ENCODE results near the gene DSP.

- TF ChIP-seq REST (IDR thresholded peaks at IDR 0.05; ENCODE audit: low read depth, low read length) (no peak), CBX5 (IDR thresholded peaks at IDR 0.05; ENCODE audit: low read depth) (no peak), KDM1A (IDR thresholded peaks at IDR 0.05; ENCODE audit: borderline replicate concordance) (no peak), ZBTB33 (IDR thresholded peaks at IDR 0.05) (no peak), ZZZ3 (IDR thresholded peaks at IDR 0.05; ENCODE audit: control insufficient read depth, insufficient read length, low read depth) (no peak)
- TF ChIP-seq, protein P1, sequence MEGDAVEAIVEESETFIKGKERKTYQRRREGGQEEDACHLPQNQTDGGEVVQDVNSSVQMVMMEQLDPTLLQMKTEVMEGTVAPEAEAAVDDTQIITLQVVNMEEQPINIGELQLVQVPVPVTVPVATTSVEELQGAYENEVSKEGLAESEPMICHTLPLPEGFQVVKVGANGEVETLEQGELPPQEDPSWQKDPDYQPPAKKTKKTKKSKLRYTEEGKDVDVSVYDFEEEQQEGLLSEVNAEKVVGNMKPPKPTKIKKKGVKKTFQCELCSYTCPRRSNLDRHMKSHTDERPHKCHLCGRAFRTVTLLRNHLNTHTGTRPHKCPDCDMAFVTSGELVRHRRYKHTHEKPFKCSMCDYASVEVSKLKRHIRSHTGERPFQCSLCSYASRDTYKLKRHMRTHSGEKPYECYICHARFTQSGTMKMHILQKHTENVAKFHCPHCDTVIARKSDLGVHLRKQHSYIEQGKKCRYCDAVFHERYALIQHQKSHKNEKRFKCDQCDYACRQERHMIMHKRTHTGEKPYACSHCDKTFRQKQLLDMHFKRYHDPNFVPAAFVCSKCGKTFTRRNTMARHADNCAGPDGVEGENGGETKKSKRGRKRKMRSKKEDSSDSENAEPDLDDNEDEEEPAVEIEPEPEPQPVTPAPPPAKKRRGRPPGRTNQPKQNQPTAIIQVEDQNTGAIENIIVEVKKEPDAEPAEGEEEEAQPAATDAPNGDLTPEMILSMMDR (IDR thresholded peaks at IDR 0.05 in 2 of 3, conservative IDR thresholded peaks at IDR 0.05 in 1 of 3; ENCODE audit: control insufficient read depth in 2 of 3, extremely low read depth in 1 of 3, insufficient read depth in 1 of 3, low read depth in 3 of 3, low read length in 3 of 3) = no peak
These were observed 5.8 kb downstream of the DSP start for GRCh38 chr6:7547315-7547714.
